GM19395 (cell line): Measurements from ENCODE around the gene PRUNE2.

Experiments used
- ATAC-seq: cut with Tn5 transposase; IDR thresholded peaks from one replicate; pipeline ENCODE4 v1.9.1; 2021; ENCODE audit warnings: mild to moderate bottlenecking, moderate library complexity; ENCODE audit not compliant: unreplicated experiment

Gene PRUNE2

DNA sequence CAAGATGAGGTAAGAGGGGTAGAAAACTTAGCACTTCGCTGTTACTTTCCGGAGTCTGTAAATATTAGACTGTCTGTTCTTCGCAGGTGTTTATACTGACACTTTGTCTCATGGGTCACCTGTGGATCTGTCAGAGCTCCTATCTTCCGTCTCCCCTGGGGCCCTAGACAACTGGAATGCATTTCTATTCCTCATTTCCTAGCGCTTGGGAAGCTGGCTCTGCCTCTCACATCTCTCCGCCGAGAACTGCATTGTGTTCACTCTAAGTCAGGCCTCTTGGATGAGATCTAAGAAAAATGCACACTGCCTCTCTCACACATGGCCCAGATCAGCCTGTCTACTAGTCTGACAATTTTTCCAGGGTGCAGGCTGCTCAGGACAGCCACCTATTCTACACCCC is 102.2 kb downstream of the PRUNE2 start:
- ATAC-seq: no peak

DNA sequence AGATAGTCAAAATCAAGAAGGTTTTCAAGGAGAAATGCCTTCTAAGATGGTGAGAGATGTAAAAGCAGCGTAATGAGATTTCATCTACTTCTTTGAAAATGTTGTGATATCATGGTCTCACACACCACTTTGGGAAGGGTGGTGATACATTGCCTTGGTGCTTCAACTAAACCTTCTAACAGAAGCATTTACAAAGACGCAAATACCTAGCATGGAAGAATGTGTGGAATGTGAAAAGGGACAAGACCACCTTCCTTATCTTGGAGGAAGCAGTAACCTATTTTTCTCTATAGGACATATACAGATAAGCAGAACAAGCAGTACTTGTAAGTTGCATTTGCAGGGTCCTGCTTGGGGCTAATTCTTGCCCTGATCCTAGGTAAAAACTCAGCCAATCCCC is 102.8 kb downstream of the PRUNE2 start:
- ATAC-seq: no peak

DNA sequence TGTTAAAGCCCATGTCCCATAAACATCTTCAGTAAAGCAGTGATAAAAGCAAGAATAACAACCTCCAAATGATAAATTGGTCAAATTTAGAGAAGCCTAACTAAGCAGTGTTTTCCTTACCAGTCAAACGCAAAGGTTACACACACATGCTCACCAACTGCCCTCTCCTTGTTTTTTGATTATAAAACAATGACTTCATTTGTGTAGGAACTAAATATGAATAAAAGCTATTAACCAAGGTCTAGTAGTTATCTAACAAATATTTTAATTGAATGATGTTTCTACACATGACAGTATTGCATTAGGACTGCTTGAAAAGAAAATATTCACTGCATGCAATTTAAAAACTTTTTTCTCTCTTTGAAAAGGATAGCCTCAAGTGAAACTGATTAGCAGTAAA is 105.0 kb downstream of the PRUNE2 start:
- ATAC-seq: no peak

DNA sequence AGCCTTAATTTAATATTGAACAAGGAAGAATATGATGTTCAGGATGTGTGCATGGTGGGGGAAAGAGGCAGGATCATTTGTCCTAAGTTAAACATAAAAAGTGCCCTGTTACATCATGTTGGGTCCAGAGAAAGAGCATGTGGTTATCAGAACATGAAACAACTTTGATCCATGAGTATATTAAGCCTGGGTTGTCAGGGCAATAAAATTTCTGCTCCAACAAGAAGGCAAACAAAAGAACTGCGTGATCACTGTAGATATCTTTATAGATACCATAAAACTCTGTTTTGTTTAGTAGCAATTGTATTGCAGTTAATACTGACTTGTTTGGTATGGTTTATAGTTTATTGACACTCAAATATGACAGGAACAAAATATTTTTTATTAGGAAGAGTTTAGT is 106.4 kb downstream of the PRUNE2 start:
- ATAC-seq: no peak

DNA sequence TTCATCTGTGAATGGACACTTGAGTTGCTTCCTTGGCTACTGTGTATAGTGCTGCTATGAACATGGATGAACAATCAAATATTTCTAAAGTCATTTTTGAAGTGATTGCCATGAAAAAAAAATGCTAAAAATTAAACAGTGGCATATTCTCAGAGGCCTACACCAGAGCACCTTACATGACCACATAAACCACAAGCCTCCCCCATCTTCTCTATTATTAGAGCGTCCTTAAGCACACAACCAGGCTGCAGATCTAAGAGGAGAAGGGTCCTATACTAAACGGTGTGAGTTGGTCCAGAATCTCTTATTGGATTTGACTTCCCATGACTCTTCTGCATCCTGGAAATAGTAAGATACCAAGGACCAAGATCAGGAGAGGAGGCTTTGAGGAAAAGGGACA is 107.4 kb downstream of the PRUNE2 start:
- no peak for ATAC-seq

DNA sequence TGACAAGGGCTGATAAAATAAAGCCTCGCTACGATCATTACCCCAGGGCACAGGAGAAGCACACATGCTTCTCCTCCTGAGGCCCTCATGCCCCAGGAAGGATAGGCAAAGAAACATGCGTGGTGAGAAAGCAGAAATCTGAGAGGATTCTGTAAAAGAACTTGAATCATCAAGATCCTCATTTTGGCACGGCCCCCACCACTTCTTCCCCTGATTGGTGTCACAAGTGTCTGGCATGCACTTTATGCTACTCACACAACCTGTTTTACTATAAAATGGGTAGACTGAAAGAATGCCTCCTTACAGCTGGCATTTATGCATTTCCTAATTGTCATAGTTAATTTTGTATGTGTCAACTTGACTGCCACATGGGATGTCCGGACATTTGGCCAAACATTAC is 109.6 kb downstream of the PRUNE2 start:
- ATAC-seq: no peak

DNA sequence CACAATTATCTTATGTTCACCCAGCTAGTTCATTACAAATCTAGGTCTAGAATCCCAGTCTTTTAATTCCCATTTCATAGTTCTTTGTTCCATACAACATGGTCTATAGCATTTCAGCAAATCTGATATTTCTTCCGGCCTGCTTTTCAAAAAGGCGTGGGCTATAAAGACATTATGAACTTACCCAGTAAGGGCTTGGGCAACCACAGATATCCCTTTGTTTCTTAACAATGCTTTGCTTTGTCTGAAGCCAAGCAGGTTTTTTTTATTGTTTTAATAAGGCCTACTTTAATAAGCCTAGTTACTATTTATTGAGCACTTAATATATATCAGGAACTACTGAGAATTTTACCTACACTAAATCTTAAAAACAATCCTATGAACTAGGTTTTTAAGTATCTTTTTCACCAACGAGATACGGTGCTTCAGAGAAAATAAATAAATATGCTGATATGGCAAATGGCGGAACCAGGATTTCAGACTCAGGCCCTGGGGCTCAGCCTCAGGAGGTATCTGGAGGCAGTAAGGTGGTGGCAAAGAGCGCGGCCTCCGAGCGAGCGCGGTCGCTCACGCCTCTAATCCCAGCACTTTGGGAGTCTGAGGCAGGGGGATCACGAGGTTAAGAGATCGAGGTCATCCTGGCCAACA is 112.0 kb downstream of the PRUNE2 start:
- ATAC-seq: no peak

DNA sequence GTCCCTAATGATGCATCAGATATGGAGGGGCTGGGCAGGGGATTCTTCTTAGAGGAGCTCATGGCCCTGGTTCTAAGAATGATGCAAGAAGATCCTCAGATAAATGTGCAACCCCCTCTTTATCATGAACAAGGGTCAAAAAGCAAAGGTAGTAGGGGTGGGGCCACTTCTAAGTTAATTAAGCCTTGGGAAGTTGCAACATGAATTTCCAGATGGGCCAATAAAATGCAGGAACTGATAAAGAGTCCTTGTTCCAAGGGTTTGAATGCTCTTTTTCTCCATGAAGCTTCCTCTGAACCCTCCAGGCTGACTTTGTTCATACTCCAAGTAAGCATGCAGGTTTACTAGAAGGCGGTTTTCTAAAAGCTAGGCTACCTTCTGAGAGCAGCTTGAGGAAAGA is 116.1 kb downstream of the PRUNE2 start:
- ATAC-seq: no peak

DNA sequence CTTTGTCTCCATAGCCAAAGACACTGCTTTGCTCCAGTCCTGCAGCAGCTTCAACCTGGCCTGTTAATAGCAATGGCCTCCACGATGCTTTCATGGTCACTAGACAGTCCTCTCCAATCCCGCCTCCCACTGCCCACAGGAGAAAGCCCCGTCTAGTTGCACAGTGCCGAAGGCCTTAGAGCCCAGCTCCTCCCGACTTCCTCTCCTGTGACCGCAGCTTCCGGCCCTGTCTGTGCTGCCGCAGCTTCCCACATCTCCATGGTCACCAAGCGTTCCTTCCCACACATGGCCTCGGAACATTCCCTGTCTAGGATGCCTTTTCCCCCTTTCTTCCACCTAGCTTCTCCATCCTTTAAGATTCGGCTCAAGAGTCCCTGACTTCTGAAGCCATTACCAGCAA is 118.2 kb downstream of the PRUNE2 start:
- no peak for ATAC-seq

DNA sequence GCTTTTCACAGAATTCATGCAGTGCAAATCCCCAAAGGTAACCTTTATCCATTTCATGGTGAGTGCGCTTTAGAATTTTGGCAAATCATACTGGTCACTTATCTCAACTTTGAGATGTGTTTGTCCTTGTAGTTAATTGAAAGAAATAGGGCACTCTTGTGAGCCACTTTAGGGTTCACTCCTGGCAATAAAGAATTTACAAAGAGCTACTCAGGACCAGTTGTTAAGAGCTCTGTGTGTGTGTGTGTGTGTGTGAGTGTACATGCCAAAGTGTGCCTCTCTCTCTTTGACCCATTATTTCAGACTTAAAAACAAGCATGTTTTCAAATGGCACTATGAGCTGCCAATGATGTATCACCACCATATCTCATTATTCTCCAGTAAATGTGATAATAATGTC is 120.4 kb downstream of the PRUNE2 start:
- ATAC-seq: no peak

DNA sequence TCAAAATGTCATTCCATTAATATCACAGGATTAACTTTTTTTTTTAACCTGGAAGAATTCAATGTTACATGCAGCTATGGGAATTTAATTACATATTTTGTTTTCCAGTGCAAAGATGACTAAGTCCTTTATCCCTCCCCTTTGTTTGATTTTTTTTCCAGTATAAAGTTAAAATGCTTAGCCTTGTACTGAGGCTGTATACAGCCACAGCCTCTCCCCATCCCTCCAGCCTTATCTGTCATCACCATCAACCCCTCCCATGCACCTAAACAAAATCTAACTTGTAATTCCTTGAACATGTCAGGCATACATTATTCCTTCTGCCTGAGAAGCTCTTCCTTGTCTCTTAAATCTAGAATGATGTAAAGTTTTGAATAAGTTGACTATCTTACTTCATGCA is 121.0 kb downstream of the PRUNE2 start:
- ATAC-seq: no peak

DNA sequence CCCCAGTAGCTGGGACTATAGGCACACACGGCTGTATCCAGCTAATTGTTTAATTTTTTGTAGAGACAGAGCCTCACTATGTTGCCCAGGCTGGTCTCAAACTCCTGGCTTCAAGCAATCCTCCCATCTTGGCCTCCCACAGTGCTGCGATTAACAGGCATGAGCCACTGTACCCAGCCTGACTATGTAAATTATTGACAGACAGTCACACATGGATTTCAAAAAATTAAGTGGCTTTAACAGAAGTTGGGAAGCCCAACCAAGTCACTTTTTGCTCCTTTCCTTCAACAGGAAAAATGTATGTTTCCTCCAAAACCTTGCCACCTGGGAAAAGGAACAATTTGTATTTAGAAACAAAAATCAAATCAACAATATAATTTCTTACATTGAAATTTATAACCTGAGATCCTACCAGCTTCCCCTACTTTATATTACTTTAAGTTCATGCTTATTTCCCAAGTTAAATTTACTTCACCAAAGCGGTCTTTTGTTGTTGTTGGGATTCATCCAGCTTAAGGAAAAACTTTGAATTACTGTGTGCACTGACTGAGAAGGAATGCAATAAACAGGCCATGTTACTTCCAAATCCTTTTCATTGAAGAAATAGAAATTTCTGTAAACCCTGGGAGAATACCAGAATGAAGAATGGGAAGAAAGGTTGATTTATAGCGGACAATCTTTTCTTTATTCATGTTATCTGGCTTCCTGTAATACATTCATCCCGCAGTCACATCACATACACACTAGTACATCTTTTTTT is 133.0 kb downstream of the PRUNE2 start:
- ATAC-seq: no peak

DNA sequence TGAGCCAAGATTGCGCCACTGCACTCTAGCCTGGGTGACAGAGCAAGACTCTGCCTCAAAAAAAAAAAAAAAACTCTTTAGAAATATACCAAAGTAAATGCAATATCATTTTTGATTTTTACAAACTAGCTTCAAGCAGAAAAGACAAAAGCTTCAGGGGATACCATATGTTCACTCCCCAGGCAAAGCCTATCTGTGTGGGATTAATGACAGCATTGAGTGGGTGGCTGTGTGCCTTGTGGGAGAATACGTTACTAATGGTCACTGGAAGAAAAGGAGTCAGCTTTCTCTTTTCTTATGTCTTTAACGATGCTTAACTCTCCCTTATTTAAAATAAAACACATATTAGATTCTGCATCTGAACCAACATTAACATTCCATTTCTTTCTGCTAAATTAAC is 139.8 kb downstream of the PRUNE2 start:
- ATAC-seq: no peak

DNA sequence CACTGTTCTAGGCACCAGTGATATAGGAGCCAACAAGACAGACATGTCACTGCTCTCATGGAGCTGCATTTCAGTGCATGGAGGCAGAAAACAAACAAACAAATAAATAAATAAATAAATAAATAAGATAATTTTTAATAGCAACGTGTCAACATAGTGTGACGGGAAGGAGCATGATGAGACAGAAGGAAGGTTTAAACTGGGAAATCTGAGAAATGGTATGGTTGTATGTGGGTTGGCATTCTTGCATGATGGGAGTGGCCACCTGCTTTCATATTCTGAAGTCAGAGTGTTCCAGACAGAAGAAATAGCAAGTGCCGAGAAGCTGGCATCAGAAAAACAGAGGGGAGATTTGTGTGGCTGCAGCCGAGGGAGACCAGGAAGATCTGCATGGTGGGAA is 141.8 kb downstream of the PRUNE2 start, which contains the start of gene PCA3:
PCA3 (plus strand) TSS at position 301 of the 400 bp plus-strand sequence.
- ATAC-seq: no peak

DNA sequence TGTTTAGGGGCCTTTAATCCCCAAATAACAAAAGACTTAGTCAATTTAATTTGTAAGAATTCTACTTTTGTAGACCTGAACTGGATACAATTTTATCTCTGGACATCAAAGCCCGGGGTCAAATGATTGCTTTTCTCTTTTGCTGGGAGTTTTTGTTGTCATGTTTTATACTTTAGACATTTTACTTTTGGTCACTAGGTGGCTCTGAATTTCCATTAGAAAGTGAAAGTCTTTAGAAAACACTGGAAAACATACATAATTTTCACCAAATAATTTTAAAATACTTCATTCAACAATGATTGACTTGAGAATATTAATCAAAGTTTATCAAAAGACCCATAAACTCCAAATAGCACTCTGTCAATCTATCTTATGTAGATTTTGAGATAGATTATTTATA is 144.5 kb downstream of the PRUNE2 start:
- ATAC-seq: no peak

DNA sequence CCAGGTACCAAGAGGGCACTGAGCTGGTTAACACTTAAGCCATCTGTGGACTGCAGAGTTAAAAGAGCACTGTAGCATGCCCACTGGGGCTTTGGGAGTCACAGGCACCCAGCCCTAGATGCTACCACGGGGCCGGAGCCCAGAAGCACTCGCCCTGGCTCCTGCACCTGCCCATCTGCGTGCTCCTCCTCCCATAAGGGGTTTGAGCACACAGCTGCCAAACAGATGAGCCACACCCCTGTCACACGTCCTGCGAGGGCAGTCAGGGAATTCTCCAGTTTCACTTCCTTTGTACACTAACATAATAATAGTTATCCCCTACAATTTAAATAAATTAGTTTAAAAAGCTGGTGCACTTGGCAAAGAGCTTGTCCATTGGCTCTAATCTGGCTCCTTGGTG is 146.2 kb downstream of the PRUNE2 start:
- no peak for ATAC-seq

DNA sequence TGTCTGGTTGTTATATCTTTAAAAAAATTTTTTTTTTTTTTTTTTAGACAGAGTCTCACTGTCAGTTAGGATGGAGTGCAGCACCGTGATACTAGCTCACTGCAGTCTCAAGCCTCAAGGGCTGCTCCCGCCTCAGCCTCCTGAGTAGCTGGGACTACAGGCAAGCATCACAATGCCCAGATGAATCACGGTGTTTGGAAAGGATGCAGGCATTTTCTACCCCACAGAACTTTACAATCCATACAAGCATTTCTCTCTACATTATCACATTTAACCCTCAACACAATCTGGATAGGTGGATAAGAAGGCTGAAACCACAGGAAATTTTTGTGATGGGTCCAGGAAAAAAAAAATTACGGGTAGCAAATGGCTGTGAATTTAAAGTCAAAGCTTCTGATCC is 147.4 kb downstream of the PRUNE2 start:
- no peak for ATAC-seq

DNA sequence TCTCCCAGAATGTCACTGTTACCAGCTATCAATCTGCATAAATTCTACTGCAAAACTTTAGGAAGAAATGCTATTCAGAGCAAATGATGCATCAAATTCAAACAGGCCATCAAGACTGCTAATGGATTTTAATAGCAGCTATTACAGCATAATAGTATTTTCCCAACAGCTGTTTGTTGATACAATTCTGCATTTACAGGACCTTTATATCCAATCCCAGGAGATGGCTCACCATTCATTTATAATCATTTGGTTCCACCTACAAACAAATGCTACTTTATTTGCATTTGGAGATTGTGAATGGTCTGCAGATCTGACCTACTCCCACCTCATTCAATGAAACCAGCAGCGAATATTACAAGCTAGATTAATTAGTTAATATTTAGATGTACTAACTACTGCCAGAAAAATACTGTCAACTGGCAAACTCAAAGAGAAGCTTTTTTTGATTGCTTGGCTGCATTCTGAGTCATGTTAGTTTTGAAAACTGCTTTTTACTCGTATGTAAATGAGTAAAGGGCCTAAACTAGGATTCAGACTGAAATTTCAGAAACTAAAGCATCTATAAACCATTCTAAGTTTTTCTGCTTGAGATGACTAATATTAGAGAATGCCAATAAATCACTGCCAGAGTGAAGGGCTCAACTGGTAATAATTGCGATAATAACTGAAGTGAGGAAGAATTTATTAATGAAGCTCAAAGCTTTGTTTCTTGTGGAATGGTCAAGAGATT is 148.8 kb downstream of the PRUNE2 start:
- ATAC-seq: peak; percentile 44

DNA sequence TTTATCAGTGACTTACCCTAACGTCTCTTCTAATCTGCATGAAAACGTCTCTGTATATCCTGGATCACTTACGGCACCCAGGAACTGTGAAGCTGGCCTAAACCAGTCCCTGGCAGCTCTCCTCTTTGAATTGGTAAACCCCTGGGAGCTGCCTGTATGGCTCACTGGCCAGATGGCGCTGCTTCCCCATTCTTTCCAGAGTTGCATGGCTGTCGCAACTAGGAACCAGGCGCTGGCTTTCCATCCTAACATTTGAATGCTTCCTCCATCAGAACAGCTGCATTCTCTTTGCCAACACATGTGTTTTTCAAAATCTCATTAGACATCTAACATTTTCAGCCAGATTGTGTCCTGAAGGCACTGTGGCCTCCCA is 149.7 kb downstream of the PRUNE2 start:
- peak; percentile 21 for ATAC-seq

DNA sequence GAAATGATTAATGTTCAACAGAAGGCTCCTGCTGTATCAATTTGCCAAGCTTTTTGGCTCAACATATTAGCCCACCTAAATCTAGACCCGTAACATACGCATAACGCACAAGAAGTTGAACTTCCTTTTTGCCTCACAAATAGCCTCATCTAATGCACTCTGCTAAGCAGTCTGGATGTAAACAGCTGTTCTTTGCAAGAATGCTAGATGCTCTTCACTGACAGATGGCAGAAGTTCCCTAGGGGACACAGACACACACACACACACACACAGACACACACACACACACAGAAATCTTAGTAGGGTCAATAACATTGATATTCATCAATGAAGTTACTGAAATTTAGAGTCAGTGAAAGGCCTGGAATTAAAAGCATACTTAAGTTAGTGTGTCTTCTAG is 154.9 kb downstream of the PRUNE2 start:
- ATAC-seq: no peak

DNA sequence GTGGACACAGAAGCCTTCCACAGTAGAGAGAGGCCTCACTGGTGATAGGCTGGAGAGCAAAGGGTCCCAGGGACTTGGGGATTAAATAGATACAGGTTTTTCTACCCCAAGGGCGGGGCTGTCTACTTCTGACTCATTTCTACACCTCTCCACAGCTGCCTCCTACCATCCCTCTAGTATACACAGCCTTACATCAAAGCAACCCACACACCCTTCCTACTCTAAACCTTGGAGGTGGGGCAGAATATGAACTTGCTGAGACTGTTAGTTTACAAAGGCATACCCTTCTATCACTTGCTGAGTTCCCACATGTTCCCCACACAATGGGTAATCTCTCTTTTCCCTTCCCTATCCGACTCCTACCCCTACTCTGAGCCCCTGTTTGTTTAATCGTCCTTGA is 161.6 kb downstream of the PRUNE2 start:
- no peak for ATAC-seq

DNA sequence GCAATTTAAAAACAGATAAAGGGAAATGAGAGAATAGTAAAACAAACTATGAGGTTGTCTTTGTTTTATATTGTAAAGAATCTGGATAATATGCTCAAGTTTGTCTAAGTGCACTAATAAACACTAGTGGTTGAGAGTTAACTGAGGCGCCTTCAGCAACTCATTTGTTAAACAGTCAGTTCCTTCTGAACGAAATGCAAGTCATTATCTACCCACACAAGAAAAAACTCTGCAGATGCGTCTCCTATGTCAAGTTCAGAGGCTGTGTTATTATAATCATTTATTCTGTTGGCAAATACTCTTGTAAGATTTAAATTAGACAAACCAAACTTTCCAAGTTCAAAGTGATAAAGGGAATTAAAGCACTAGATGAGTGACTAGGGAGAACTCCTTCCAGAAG is 162.0 kb downstream of the PRUNE2 start:
- no peak for ATAC-seq
